DND-41 (cell line): Measurements from ENCODE around the gene HOXD10.

Source experiments
- ATAC-seq: fragments of 200-7000 bp; cut with Tn5 transposase; 3 replicates; pipeline ENCODE4 v1.9.1; 2021; ENCODE audit warnings: low read depth; ENCODE audit not compliant: insufficient read depth
- DNase-seq: peaks from one replicate; pipeline ENCODE4 v3.0.0-alpha.2; 2020
- H2AFZ ChIP-seq: 2 replicates; pipeline ENCODE4 v1.6.0; 2012; ENCODE audit warnings: low read depth, low read length
- H3K27ac ChIP-seq: 2 replicates; pipeline ENCODE4 v1.5.1; 2012; ENCODE audit warnings: low read length, inconsistent platforms
- H3K27me3 ChIP-seq: fragments of 200-600 bp; sonication (generic); 2 replicates; pipeline ENCODE4 v1.6.0; 2012; ENCODE audit warnings: low read length, mild to moderate bottlenecking, inconsistent platforms; ENCODE audit not compliant: insufficient read depth, poor library complexity
- H3K36me3 ChIP-seq: 2 replicates; pipeline ENCODE4 v1.5.1; 2012; ENCODE audit warnings: low read length, inconsistent platforms; ENCODE audit not compliant: insufficient read depth
- H3K4me1 ChIP-seq: 2 replicates; pipeline ENCODE4 v1.5.1; 2012; ENCODE audit warnings: mild to moderate bottlenecking, low read length; ENCODE audit not compliant: insufficient read depth
- H3K4me2 ChIP-seq: 2 replicates; pipeline ENCODE4 v1.6.0; 2012; ENCODE audit warnings: mild to moderate bottlenecking, moderate library complexity, low read length, inconsistent platforms; ENCODE audit not compliant: insufficient read depth
- H3K4me3 ChIP-seq, 2 experiments: fragments of 200-600 bp in 1 of 2; shearing (Covaris generic) in 1 of 2; 2 replicates each; pipeline ENCODE4 v1.5.1; 2012 to 2016; ENCODE audit warnings: inconsistent platforms in 2 of 2, low read length in 2 of 2, mild to moderate bottlenecking in 2 of 2, low read depth in 1 of 2, moderate library complexity in 1 of 2
- H3K79me2 ChIP-seq: 2 replicates; pipeline ENCODE4 v1.6.0; 2012; ENCODE audit warnings: low read length, inconsistent platforms; ENCODE audit not compliant: insufficient read depth
- H3K9ac ChIP-seq: 2 replicates; pipeline ENCODE4 v1.6.0; 2012; ENCODE audit warnings: low read depth, mild to moderate bottlenecking, inconsistent platforms, low read length, moderate library complexity
- H3K9me3 ChIP-seq: 2 replicates; pipeline ENCODE4 v1.5.1; 2012; ENCODE audit warnings: low read length, moderate library complexity, mild to moderate bottlenecking, inconsistent platforms; ENCODE audit not compliant: insufficient read depth, severe bottlenecking
- H4K20me1 ChIP-seq: 2 replicates; pipeline ENCODE4 v1.6.0; 2012; ENCODE audit warnings: low read length; ENCODE audit not compliant: insufficient read depth
- EZH2 ChIP-seq: IDR thresholded peaks from 3 replicates; pipeline ENCODE4 v1.6.1; 2012; ENCODE audit warnings: borderline replicate concordance, low read depth, mild to moderate bottlenecking, moderate library complexity, low read length, inconsistent platforms; ENCODE audit not compliant: severe bottlenecking
- TF ChIP-seq, protein P1 (sequence below): IDR thresholded peaks from 2 replicates; pipeline ENCODE4 v1.5.1; 2012; ENCODE audit warnings: borderline replicate concordance, low read length, moderate library complexity, mild to moderate bottlenecking; ENCODE audit not compliant: poor library complexity, severe bottlenecking; ENCODE audit errors: extremely low read depth

Gene HOXD10

DNA sequence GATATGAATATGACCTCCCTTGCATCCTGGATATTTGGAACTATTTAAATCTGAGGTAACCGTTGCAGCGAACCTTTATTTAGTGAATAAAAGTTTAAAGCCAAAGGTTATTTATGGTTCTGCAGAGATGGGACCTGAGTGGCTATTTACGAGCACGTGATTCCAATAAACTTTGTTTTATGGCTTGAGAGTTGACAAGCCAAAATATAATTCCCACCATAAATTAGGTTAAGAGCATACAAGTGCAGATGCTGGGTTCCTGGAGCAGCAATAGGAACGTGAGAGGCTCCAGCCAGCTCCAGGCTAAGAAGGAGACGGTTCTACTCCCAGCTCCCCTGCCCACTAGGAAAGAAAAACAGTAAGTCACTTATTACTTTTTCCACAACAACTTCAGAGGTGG, 29.5 kb downstream of the HOXD10 start:
- Histone ChIP-seq H3K4me1 (0 out of 2 replicates have a peak, but pooled peaks cover under 1% of the 10 kb centered on the region), H3K27me3 (no peaks in the 10 kb centered on the region), H3K9me3 (no peaks in the 10 kb centered on the region), H3K79me2 (no peaks in the 10 kb centered on the region), H2AFZ (no peak overlapping the region), H4K20me1 (no peaks in the 10 kb centered on the region), H3K4me3 (no peak overlapping the region), H3K4me2 (no peak overlapping the region), H3K27ac (no peak overlapping the region), H3K36me3 (no peaks in the 10 kb centered on the region), H3K9ac (no peak overlapping the region)
- no peak for TF ChIP-seq EZH2
- DNase-seq (no peak), ATAC-seq (no peak)

DNA sequence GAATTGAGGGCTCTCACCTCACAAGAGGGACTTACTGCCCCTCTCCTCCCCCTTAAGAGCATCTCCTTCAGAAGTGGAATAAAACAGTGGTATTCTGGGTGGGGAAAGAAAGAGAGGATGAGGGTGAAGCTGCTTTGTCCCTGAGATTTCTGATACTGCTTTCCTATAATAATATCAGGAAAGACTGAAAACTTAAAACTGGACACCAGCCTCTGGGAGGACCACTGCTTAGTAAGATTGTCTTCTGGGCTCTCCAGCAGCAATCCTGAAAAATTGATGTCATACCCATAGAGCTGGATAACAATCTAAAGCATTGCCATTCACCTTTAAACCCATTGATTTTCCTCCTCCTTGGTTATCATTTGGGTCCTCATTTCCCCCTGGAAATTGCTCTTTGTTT, 30.1 kb downstream of the HOXD10 start:
- Histone ChIP-seq H2AFZ (no peak overlapping the region), H3K27me3 (no peaks in the 10 kb centered on the region), H3K9ac (no peak overlapping the region), H3K4me3 (no peak overlapping the region), H3K27ac (no peak overlapping the region), H3K4me1 (no peaks in the 10 kb centered on the region), H3K79me2 (no peaks in the 10 kb centered on the region), H3K4me2 (no peak overlapping the region), H3K9me3 (no peaks in the 10 kb centered on the region), H3K36me3 (no peaks in the 10 kb centered on the region), H4K20me1 (no peaks in the 10 kb centered on the region)
- DNase-seq (no peak), ATAC-seq (no peak)
- TF ChIP-seq, protein P1, sequence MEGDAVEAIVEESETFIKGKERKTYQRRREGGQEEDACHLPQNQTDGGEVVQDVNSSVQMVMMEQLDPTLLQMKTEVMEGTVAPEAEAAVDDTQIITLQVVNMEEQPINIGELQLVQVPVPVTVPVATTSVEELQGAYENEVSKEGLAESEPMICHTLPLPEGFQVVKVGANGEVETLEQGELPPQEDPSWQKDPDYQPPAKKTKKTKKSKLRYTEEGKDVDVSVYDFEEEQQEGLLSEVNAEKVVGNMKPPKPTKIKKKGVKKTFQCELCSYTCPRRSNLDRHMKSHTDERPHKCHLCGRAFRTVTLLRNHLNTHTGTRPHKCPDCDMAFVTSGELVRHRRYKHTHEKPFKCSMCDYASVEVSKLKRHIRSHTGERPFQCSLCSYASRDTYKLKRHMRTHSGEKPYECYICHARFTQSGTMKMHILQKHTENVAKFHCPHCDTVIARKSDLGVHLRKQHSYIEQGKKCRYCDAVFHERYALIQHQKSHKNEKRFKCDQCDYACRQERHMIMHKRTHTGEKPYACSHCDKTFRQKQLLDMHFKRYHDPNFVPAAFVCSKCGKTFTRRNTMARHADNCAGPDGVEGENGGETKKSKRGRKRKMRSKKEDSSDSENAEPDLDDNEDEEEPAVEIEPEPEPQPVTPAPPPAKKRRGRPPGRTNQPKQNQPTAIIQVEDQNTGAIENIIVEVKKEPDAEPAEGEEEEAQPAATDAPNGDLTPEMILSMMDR, result no peak
- no peak for TF ChIP-seq EZH2

DNA sequence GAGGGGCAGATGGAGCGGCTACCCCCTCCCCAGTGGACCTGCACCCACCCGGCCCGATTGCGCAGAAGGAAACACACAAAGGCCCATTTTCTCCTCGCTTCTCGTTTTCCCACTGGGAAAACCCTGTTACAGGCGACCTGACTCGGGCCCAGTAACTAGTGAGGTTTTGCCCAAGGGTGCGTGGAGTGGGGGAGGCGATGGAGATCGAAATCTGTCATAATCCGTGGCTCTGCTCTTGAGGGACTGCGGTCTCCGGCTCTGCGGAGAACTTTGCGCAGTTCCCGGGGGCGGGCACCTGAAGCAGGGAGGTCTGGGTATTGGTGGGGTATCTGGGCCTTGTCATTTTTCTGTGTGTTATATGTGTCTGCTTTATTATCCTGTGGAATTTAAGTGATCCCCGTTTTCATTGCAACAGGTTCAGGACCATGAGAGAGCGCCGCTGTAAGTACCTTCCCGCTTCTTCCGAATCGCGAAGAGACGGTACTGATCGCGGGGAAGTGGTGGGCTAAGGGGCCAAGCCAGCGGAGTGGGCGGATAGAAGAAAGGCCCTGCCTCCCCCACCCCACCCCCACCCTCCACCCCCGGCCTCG, 30.7 kb downstream of the HOXD10 start:
- no peaks in the 10 kb centered on the region for H3K27me3 ChIP-seq
- no peaks in the 10 kb centered on the region for H3K36me3 ChIP-seq
- no peaks in the 10 kb centered on the region for H3K9me3 ChIP-seq
- no peaks in the 10 kb centered on the region for H3K79me2 ChIP-seq
- no peak overlapping the region for H2AFZ ChIP-seq
- no peak overlapping the region for H3K4me2 ChIP-seq
- TF ChIP-seq EZH2, result no peak
- TF ChIP-seq, protein P1, result no peak
- H3K27ac ChIP-seq, result no peak overlapping the region
- H3K9ac ChIP-seq, result no peak overlapping the region
- H4K20me1 ChIP-seq, result no peaks in the 10 kb centered on the region
- ATAC-seq, result no peak
- H3K4me1 ChIP-seq, result no peaks in the 10 kb centered on the region
- H3K4me3 ChIP-seq, result no peak overlapping the region
- no peak for DNase-seq

DNA sequence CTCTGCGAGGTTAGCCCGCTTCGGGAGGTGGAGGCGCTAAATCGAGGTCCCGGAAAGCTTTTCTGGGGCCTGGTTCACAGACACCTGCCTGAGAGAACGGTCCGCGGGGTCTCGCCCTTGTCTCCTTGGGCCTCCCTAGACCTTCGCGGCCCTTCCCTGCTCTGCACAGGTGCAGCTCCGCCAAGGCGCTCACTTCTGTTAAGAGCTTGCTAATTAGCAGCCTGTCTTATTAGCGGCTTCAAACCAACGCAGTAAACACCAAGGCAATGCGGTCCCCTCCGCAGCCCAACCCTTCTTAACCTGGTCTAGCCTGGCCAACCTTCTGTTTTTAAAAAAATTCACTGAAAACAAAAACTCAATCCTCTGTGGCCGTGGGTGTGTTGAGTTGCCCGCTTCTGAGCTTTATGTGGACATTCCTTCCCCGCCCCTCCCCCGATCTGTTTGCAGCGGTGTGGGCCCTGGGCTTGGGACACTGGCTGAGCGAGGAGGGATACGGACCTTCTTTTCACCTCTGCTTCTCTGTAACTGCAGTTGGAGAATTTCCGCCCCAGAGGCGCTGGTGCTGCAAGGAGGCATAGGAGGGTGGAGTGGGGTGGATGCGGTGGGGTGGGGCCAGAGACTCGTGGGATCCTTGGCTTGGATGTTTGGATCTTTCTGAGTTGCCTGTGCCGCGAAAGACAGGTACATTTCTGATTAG, 31.4 kb downstream of the HOXD10 start:
- no peak for DNase-seq
- Histone ChIP-seq H3K27me3 (no peaks in the 10 kb centered on the region), H3K9ac (no peak overlapping the region), H3K9me3 (no peaks in the 10 kb centered on the region), H3K27ac (no peak overlapping the region), H3K36me3 (no peaks in the 10 kb centered on the region), H3K4me2 (no peak overlapping the region), H2AFZ (no peak overlapping the region), H3K79me2 (no peaks in the 10 kb centered on the region), H4K20me1 (no peaks in the 10 kb centered on the region), H3K4me3 (no peak overlapping the region), H3K4me1 (no peaks in the 10 kb centered on the region)
- no peak for ATAC-seq
- TF ChIP-seq, protein P1, result no peak
- TF ChIP-seq EZH2, result no peak
